T-helper 9 cell (primary cell): ENCODE results near the gene PCED1B.
A peak's percentile ranks its signal among the peaks of the same experiment; 100 is the strongest.

ENCODE experiments used
- DNase-seq: peaks from one replicate; pipeline ENCODE4 v3.0.0-alpha.2; 2020

Gene PCED1B

GRCh38 chr12:47068539-47068938 lies 10.9 kb upstream of the PCED1B start:
- DNase-seq: no peak

GRCh38 chr12:47070310-47070709 lies 9.1 kb upstream of the PCED1B start:
- no peak for DNase-seq

- no peak for DNase-seq
These were observed 8.1 kb upstream of the PCED1B start for GRCh38 chr12:47071241-47071852.

- DNase-seq: no peak
These were observed 5.5 kb upstream of the PCED1B start for GRCh38 chr12:47073951-47074350.

GRCh38 chr12:47074757-47075156 lies 4.7 kb upstream of the PCED1B start:
- DNase-seq: no peak

GRCh38 chr12:47075192-47076084 lies 4.0 kb upstream of the PCED1B start:
- no peak for DNase-seq

GRCh38 chr12:47077206-47078085 lies 2.0 kb upstream of the PCED1B start:
- no peak for DNase-seq

- DNase-seq: no peak
These were observed 1.4 kb upstream of the PCED1B start for GRCh38 chr12:47078086-47078395.

GRCh38 chr12:47078733-47079467 lies 521 bp upstream of the PCED1B start:
- peak; percentile 12 for DNase-seq

GRCh38 chr12:47079981-47080724 lies 732 bp downstream of the PCED1B start:
- DNase-seq: peak; percentile 21

GRCh38 chr12:47080725-47081502 lies 1.5 kb downstream of the PCED1B start:
- peak; percentile 32 for DNase-seq

GRCh38 chr12:47082283-47082682 lies 2.9 kb downstream of the PCED1B start:
- DNase-seq: no peak

- no peak for DNase-seq
These were observed 3.6 kb downstream of the PCED1B start for GRCh38 chr12:47082796-47083621.

- DNase-seq: no peak
These were observed 4.8 kb downstream of the PCED1B start for GRCh38 chr12:47084172-47084571.

- DNase-seq: peak; percentile 16
These were observed 6.4 kb downstream of the PCED1B start for GRCh38 chr12:47085815-47086252.

- no peak for DNase-seq
These were observed 7.8 kb downstream of the PCED1B start for GRCh38 chr12:47087088-47087688.

GRCh38 chr12:47088021-47088944 lies 8.9 kb downstream of the PCED1B start:
- no peak for DNase-seq

- DNase-seq: no peak
These were observed 11.6 kb downstream of the PCED1B start for GRCh38 chr12:47091009-47091408.

- no peak for DNase-seq
These were observed 15.4 kb downstream of the PCED1B start for GRCh38 chr12:47094804-47095203.
